Measurements from ENCODE around the gene CUBN.

GRCh38 chr10:17053513-17053912 is 76.1 kb downstream of the CUBN start:
- TF ChIP-seq EZH2 (IDR thresholded peaks at IDR 0.05; ENCODE audit: low read length, unreplicated experiment), result no peak
- TF ChIP-seq, protein P1, sequence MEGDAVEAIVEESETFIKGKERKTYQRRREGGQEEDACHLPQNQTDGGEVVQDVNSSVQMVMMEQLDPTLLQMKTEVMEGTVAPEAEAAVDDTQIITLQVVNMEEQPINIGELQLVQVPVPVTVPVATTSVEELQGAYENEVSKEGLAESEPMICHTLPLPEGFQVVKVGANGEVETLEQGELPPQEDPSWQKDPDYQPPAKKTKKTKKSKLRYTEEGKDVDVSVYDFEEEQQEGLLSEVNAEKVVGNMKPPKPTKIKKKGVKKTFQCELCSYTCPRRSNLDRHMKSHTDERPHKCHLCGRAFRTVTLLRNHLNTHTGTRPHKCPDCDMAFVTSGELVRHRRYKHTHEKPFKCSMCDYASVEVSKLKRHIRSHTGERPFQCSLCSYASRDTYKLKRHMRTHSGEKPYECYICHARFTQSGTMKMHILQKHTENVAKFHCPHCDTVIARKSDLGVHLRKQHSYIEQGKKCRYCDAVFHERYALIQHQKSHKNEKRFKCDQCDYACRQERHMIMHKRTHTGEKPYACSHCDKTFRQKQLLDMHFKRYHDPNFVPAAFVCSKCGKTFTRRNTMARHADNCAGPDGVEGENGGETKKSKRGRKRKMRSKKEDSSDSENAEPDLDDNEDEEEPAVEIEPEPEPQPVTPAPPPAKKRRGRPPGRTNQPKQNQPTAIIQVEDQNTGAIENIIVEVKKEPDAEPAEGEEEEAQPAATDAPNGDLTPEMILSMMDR (conservative IDR thresholded peaks at IDR 0.05; ENCODE audit: low read depth, low read length), result no peak
